ENCODE results near the gene SLC29A4. TPM values are rescaled to one million over a fixed set of nuclear protein-coding genes. Genes with fewer than 3 reads are reported as not detected.

SLC29A4 gene
- total and polyA plus RNA-seq, 4 donors = 1.7 to 13.9 (median 3.9) TPM

DNA sequence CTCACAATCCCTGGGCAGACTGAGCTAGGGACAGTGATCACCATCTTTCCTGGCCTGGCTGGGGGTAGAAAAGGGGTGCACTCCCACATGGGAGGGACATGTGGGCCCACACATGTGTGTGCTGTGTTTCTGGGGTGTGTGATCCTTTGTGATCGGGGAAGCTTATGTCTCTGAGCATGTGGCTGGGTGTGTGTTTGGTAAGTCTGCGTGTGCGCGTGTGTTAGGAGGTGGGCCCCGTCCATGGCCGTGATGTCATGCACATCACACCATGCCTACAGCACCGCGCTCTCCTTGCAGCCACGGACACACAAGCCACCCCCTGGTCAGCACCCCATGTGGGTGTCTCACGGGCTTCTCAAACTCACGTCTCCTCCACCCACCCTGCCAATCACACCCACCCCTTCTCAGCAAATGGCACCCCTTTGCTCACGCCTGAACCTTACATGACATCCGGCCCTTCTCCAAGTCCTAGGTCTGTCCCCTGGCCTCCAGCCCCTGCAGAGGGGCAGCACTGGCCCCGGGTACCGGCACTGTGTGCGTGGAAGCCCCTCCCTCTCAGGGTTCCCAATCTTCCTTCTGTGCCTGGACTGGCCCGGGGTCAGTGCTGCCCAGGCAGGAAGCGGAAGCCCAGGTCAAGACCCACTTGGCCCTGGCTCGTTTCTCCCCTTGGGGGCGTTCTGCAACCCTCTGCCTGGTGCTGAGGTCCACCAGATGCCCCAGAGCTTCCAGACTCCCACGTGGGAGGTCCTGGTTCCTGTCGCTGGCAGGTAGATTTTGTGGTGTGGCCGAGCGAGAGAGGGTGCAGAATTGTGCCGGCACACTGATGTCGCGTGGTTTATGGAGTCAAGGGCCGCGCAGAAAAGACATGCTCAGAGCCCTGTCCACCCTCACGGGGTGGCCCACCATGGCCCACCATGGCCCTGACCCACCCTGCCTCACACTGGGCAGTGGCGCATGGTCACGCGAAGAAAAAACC lies 12.6 kb downstream of the SLC29A4 start:
- no peaks in the 10 kb centered on the region for H3K4me1 ChIP-seq (ENCODE audit: control insufficient read depth in 4 of 4, insufficient read depth in 4 of 4, low read length in 3 of 4)
- H3K36me3 ChIP-seq (ENCODE audit: control insufficient read depth in 4 of 4, insufficient read depth in 3 of 4, low read depth in 1 of 4, low read length in 3 of 4) = no peaks in the 10 kb centered on the region
- 87% methylated on average over 33 of the region's 33 CpGs for WGBS
- no peak overlapping the region for H3K9ac ChIP-seq (ENCODE audit: low read depth in 1 of 2, low read length in 2 of 2)
- no peak for DNase-seq (ENCODE audit: low spot score)
- H3K27me3 ChIP-seq (ENCODE audit: control insufficient read depth in 4 of 4, insufficient read depth in 4 of 4, low read length in 3 of 4) = no peaks in the 10 kb centered on the region
- no peaks in the 10 kb centered on the region for H3K9me3 ChIP-seq (ENCODE audit: control insufficient read depth in 4 of 4, low read length in 3 of 4)
- H3K27ac ChIP-seq (ENCODE audit: low read depth in 1 of 2, low read length in 2 of 2) = no peak overlapping the region
- no peak overlapping the region for H3K4me3 ChIP-seq (ENCODE audit: low read depth in 1 of 3, low read length in 3 of 3)
- TF ChIP-seq REST (IDR thresholded peaks at IDR 0.05) (no peak), GABPA (IDR thresholded peaks at IDR 0.05 in 1 of 2, conservative IDR thresholded peaks at IDR 0.05 in 1 of 2) (no peak), HNF4G (IDR thresholded peaks at IDR 0.05) (no peak), RXRA (IDR thresholded peaks at IDR 0.05) (no peak), SP1 (IDR thresholded peaks at IDR 0.05) (no peak)

DNA sequence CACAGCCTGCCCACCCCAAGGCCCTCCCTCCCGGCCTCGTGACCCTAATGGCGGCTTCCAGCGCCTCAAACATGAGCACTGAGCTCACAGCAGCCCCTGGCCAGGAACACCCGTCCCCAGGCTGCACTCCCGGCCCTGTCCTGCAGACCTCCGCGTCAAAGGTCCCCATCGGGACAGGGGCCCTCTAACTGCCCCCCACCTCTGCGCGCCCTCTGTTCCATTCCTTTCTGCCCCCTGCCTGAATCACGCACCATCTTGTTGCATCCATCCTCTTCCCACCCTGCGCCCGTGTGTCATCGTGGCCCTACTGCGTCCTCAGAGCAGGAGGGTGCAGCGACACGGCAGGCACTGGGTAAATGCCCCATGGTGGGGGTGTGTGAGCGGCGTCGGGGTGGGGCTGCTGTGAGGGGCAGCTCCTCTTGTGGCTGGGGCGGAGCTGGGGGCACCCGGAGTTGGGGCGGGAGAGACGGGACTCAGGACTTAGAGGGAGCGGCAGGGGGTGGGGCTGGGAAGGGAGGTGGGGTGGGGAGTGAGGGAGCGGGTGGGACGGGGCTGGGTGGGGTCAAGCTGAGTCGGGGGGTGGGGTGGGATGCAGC lies 13.4 kb downstream of the SLC29A4 start:
- Histone ChIP-seq H3K27me3 (ENCODE audit: control insufficient read depth in 4 of 4, insufficient read depth in 4 of 4, low read length in 3 of 4) (no peaks in the 10 kb centered on the region), H3K4me3 (ENCODE audit: low read depth in 1 of 3, low read length in 3 of 3) (no peak overlapping the region), H3K36me3 (ENCODE audit: control insufficient read depth in 4 of 4, insufficient read depth in 3 of 4, low read depth in 1 of 4, low read length in 3 of 4) (no peaks in the 10 kb centered on the region), H3K4me1 (ENCODE audit: control insufficient read depth in 4 of 4, insufficient read depth in 4 of 4, low read length in 3 of 4) (no peaks in the 10 kb centered on the region), H3K9me3 (ENCODE audit: control insufficient read depth in 4 of 4, low read length in 3 of 4) (no peaks in the 10 kb centered on the region), H3K9ac (ENCODE audit: low read depth in 1 of 2, low read length in 2 of 2) (no peak overlapping the region), H3K27ac (ENCODE audit: low read depth in 1 of 2, low read length in 2 of 2) (no peak overlapping the region)
- no peak for TF ChIP-seq RAD21 (IDR thresholded peaks at IDR 0.05)
- no peak for TF ChIP-seq FOXA2 (IDR thresholded peaks at IDR 0.05)
- TF ChIP-seq MAX (IDR thresholded peaks at IDR 0.05) = no peak
- TF ChIP-seq FOXA1 (IDR thresholded peaks at IDR 0.05) = no peak
- TF ChIP-seq REST (IDR thresholded peaks at IDR 0.05) = no peak
- no peak for TF ChIP-seq HNF4G (IDR thresholded peaks at IDR 0.05)
- TF ChIP-seq, protein P1, sequence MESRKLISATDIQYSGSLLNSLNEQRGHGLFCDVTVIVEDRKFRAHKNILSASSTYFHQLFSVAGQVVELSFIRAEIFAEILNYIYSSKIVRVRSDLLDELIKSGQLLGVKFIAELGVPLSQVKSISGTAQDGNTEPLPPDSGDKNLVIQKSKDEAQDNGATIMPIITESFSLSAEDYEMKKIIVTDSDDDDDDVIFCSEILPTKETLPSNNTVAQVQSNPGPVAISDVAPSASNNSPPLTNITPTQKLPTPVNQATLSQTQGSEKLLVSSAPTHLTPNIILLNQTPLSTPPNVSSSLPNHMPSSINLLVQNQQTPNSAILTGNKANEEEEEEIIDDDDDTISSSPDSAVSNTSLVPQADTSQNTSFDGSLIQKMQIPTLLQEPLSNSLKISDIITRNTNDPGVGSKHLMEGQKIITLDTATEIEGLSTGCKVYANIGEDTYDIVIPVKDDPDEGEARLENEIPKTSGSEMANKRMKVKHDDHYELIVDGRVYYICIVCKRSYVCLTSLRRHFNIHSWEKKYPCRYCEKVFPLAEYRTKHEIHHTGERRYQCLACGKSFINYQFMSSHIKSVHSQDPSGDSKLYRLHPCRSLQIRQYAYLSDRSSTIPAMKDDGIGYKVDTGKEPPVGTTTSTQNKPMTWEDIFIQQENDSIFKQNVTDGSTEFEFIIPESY (IDR thresholded peaks at IDR 0.05) = no peak
- no peak for TF ChIP-seq NR2F2 (IDR thresholded peaks at IDR 0.05)
- no peak for TF ChIP-seq YY1 (IDR thresholded peaks at IDR 0.05)
- TF ChIP-seq, protein P2, sequence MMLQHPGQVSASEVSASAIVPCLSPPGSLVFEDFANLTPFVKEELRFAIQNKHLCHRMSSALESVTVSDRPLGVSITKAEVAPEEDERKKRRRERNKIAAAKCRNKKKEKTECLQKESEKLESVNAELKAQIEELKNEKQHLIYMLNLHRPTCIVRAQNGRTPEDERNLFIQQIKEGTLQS (IDR thresholded peaks at IDR 0.05) = no peak
- TF ChIP-seq GABPA (IDR thresholded peaks at IDR 0.05 in 1 of 2, conservative IDR thresholded peaks at IDR 0.05 in 1 of 2) = no peak
- no peak for TF ChIP-seq JUND (IDR thresholded peaks at IDR 0.05)
- TF ChIP-seq RXRA (IDR thresholded peaks at IDR 0.05) = no peak
- no peak for TF ChIP-seq EGR1 (IDR thresholded peaks at IDR 0.05; ENCODE audit: low read depth in 2 of 2)
- TF ChIP-seq SP1 (IDR thresholded peaks at IDR 0.05) = no peak
- TF ChIP-seq, protein P3, sequence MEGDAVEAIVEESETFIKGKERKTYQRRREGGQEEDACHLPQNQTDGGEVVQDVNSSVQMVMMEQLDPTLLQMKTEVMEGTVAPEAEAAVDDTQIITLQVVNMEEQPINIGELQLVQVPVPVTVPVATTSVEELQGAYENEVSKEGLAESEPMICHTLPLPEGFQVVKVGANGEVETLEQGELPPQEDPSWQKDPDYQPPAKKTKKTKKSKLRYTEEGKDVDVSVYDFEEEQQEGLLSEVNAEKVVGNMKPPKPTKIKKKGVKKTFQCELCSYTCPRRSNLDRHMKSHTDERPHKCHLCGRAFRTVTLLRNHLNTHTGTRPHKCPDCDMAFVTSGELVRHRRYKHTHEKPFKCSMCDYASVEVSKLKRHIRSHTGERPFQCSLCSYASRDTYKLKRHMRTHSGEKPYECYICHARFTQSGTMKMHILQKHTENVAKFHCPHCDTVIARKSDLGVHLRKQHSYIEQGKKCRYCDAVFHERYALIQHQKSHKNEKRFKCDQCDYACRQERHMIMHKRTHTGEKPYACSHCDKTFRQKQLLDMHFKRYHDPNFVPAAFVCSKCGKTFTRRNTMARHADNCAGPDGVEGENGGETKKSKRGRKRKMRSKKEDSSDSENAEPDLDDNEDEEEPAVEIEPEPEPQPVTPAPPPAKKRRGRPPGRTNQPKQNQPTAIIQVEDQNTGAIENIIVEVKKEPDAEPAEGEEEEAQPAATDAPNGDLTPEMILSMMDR (IDR thresholded peaks at IDR 0.05; ENCODE audit: low read depth, low read length, missing input control) = no peak
- no peak for TF ChIP-seq HNF4A (conservative IDR thresholded peaks at IDR 0.05)
- TF ChIP-seq TAF1 (conservative IDR thresholded peaks at IDR 0.05) = no peak
- DNase-seq (ENCODE audit: low spot score) = no peak
- WGBS = 66% methylated on average over 29 of the region's 29 CpGs
